GM12878 (cell line): ENCODE results near the gene OR2W3. TPM values are rescaled to one million over a fixed set of nuclear protein-coding genes. Genes with fewer than 3 reads are reported as not detected.

Experiments used
- ATAC-seq: fragments of 200-7000 bp; cut with Tn5 transposase; 3 replicates; pipeline ENCODE4 v1.9.1; 2020; ENCODE audit warnings: mild to moderate bottlenecking, moderate library complexity
- BruUV-seq: library from RNA; stranded (reverse); fragments of 400-500 nt; replicated peaks from 2 replicates; lab custom pipeline; 2021; lab: Mats Ljungman, UMichigan
- CTCF ChIA-PET: fragments of 300-600 bp; sonication (Branson Sonifier 250); formaldehyde crosslinking; extraction: SDS; loops from one replicate; lab custom pipeline; 2021; ENCODE audit warnings: inconsistent platforms; lab: Yijun Ruan, JAX
- POLR2A ChIA-PET: fragments of 350-600 bp; formaldehyde crosslinking; extraction: SDS; loops from one replicate; lab custom pipeline; 2021; ENCODE audit warnings: inconsistent platforms; lab: Charles Lee
- RAD21 ChIA-PET: fragments of 300-600 bp; sonication (Branson Sonifier 250); formaldehyde crosslinking; loops from one replicate; lab custom pipeline; 2023; ENCODE audit warnings: antibody characterized with exemption; ENCODE audit not compliant: unreplicated experiment; lab: Charles Lee
- SMC1A ChIA-PET: fragments of 300-600 bp; sonication (Branson Sonifier 250); formaldehyde crosslinking; loops from one replicate; lab custom pipeline; 2023; ENCODE audit not compliant: unreplicated experiment, uncharacterized antibody; lab: Charles Lee
- DNase-seq: peaks from one replicate; pipeline ENCODE4 v3.0.0-alpha.2; 2011; ENCODE audit warnings: low read depth, low spot score
- FAIRE-seq: peaks from 3 replicates; lab custom pipeline; 2011; peaks lifted over from hg19 to GRCh38; lab: Jason Lieb, UNC
- H2AFZ ChIP-seq: 2 replicates; pipeline ENCODE4 v1.6.0; 2011; ENCODE audit warnings: low read depth, low read length, control low read depth; ENCODE audit not compliant: control insufficient read depth
- H3K27ac ChIP-seq: 2 replicates; pipeline ENCODE4 v1.5.1; 2011; ENCODE audit warnings: control low read depth; ENCODE audit not compliant: control insufficient read depth, insufficient read depth
- H3K27me3 ChIP-seq, 2 experiments: replicated peaks in 1 of 2; 2 replicates each; pipeline versions ENCODE4 v1.6.0 to v1.6.1; 2011; ENCODE audit warnings: low read length in 1 of 2; ENCODE audit not compliant: control insufficient read depth in 2 of 2, insufficient read depth in 2 of 2
- H3K36me3 ChIP-seq, 2 experiments: 2 replicates each; pipeline ENCODE4 v1.5.1; 2011; ENCODE audit warnings: low read length in 1 of 2; ENCODE audit not compliant: control insufficient read depth in 2 of 2, insufficient read depth in 2 of 2
- H3K4me1 ChIP-seq: 2 replicates; pipeline ENCODE4 v1.6.1; 2011; ENCODE audit warnings: mild to moderate bottlenecking, low read length, moderate library complexity, mixed read lengths; ENCODE audit not compliant: control insufficient read depth, insufficient read depth
- H3K4me2 ChIP-seq: 2 replicates; pipeline ENCODE4 v1.6.0; 2011; ENCODE audit warnings: control low read depth; ENCODE audit not compliant: control insufficient read depth, insufficient read depth
- H3K4me3 ChIP-seq: fragments of 200-600 bp; sonication (generic); 2 replicates; pipeline ENCODE4 v1.5.1; 2016
- H3K79me2 ChIP-seq: 2 replicates; pipeline ENCODE4 v1.6.0; 2011; ENCODE audit warnings: low read length; ENCODE audit not compliant: control insufficient read depth, insufficient read depth
- H3K9ac ChIP-seq: 2 replicates; pipeline ENCODE4 v1.8.0; 2011; ENCODE audit warnings: low read length, control low read depth, mixed read lengths; ENCODE audit not compliant: control insufficient read depth, insufficient read depth
- H3K9me3 ChIP-seq: replicated peaks from 3 replicates; pipeline ENCODE4 v1.5.1; 2011; ENCODE audit warnings: mild to moderate bottlenecking, low read length; ENCODE audit not compliant: control insufficient read depth, insufficient read depth
- H4K20me1 ChIP-seq: 2 replicates; pipeline ENCODE4 v1.6.0; 2011; ENCODE audit not compliant: control insufficient read depth, insufficient read depth
- ATF2 ChIP-seq: IDR thresholded peaks from 2 replicates; pipeline ENCODE4 v1.6.1; 2012; ENCODE audit warnings: low read length, inconsistent platforms
- BACH1 ChIP-seq: fragments of 450-650 bp; IDR thresholded peaks from 2 replicates; pipeline ENCODE4 v1.6.1; 2017; ENCODE audit warnings: mild to moderate bottlenecking, borderline replicate concordance
- ELK1 ChIP-seq: IDR thresholded peaks from 2 replicates; pipeline ENCODE4 v1.6.1; 2012; ENCODE audit warnings: low read depth, low read length, improper control_type of control experiment
- KDM1A ChIP-seq: fragments of 200-600 bp; sonication (generic); IDR thresholded peaks from 2 replicates; pipeline ENCODE4 v1.6.1; 2016; ENCODE audit warnings: borderline replicate concordance
- MEF2A ChIP-seq: IDR thresholded peaks from 2 replicates; pipeline ENCODE4 v1.6.1; 2011; ENCODE audit warnings: low read depth, mild to moderate bottlenecking, low read length, moderate library complexity; ENCODE audit not compliant: insufficient read depth
- MEF2B ChIP-seq: fragments of 450-650 bp; IDR thresholded peaks from 2 replicates; pipeline ENCODE4 v1.6.1; 2018; ENCODE audit warnings: mild to moderate bottlenecking, moderate library complexity; ENCODE audit not compliant: partially characterized antibody, poor library complexity, severe bottlenecking
- PBX3 ChIP-seq: IDR thresholded peaks from 2 replicates; pipeline ENCODE4 v1.6.1; 2011; ENCODE audit warnings: mild to moderate bottlenecking, low read depth, low read length, moderate library complexity; ENCODE audit not compliant: insufficient replicate concordance
- RELA ChIP-seq: fragments of 450-650 bp; IDR thresholded peaks from 2 replicates; pipeline ENCODE4 v1.8.0; 2014; ENCODE audit warnings: borderline replicate concordance; ENCODE audit not compliant: partially characterized antibody
- SREBF1 ChIP-seq: IDR thresholded peaks from 2 replicates; pipeline ENCODE4 v1.6.1; 2012; ENCODE audit warnings: mild to moderate bottlenecking, low read length
- SREBF2 ChIP-seq: IDR thresholded peaks from 2 replicates; pipeline ENCODE4 v1.6.1; 2012; ENCODE audit warnings: mild to moderate bottlenecking, low read length
- TARDBP ChIP-seq: IDR thresholded peaks from 2 replicates; pipeline ENCODE4 v1.6.1; 2016; ENCODE audit warnings: borderline replicate concordance
- TCF7 ChIP-seq: IDR thresholded peaks from 2 replicates; pipeline ENCODE4 v1.6.1; 2014; ENCODE audit warnings: antibody characterized with exemption, borderline replicate concordance
- ZBTB33 ChIP-seq: fragments of 450-650 bp; IDR thresholded peaks from 2 replicates; pipeline ENCODE4 v1.6.1; 2017; ENCODE audit warnings: mild to moderate bottlenecking
- WGBS: methylation state at CpG from one replicate; pipeline ENCODE4 v1.1.6; 2016; ENCODE audit warnings: low lambda C conversion rate; ENCODE audit not compliant: insufficient replicate concordance, insufficient coverage; ENCODE audit errors: missing lambda C conversion rate; 5-methylcytosine and 5-hydroxymethylcytosine counted together
- in situ Hi-C: fragments of 300-500 bp; cut with MboI; formaldehyde crosslinking; loops from 9 replicates; pipeline ENCODE4 v1.14.3; 2018; ENCODE audit warnings: mixed read lengths
- intact Hi-C: fragments of 100-400 bp; cut with micrococcal nuclease; formaldehyde crosslinking; loops from one replicate; pipeline ENCODE4 v1.14.2; 2022; ENCODE audit not compliant: unreplicated experiment
- polyA plus RNA-seq, 11 experiments: library from polyadenylated mRNA; depleted of rRNA in 4 of 11; unstranded in 6 of 11; stranded (reverse) in 5 of 11; fragments of >200 nt; fragmentation: Nextera tagmentation in 4 of 11; fragmentation: Illumina TruSeq in 1 of 11; extraction: Ambion mirVana in 4 of 11; extraction: Trizol in 1 of 11; gene quantifications; 1 replicate in 1 of 11; 2 replicates in 10 of 11; pipeline versions ENCODE4 v1.2.1 to v1.2.3, GENCODE V29; 2011 to 2016; ENCODE audit warnings: inconsistent platforms in 2 of 11, missing spikeins in 2 of 11, low read depth in 1 of 11
- total RNA-seq, 4 experiments: library from RNA; depleted of rRNA in 3 of 4; stranded (reverse); fragments of >200 nt in 3 of 4; fragmentation: Illumina TruSeq in 1 of 4; extraction: Trizol in 1 of 4; gene quantifications; 2 replicates each; pipeline versions ENCODE4 v1.2.1 to v1.2.3, GENCODE V29; 2013 to 2021
- TF ChIP-seq, protein P1 (sequence below): fragments of 450-650 bp; formaldehyde crosslinking; IDR thresholded peaks from 2 replicates; pipeline ENCODE4 v1.4.0; 2020; ENCODE audit warnings: mild to moderate bottlenecking, moderate library complexity

The OR2W3 gene
- total and polyA plus RNA-seq, 10 of the 15 experiments (the other 5 are each of a cell fraction or from before 2014, with no cell fraction given): not detected

DNA sequence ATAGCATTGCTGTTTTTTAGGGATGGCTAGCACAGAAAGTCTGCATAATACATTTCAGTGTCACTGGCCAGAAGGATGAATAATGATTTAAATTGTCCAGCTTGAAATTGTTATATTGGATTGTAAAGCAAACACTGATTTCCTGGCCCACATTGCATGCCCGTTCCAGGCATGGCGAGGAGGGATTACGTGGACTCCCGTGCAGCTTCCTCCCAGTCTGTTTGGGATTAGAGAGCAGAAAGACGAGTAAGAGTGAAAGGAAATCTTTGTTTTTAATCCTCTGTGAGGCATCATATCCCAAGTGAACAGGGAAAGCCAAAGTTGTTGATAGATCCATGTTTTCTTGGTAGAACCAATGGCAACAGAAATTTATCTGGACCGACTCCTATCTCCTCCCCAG, 30.0 kb upstream of the OR2W3 start (continued):
- TF ChIP-seq, protein P1, sequence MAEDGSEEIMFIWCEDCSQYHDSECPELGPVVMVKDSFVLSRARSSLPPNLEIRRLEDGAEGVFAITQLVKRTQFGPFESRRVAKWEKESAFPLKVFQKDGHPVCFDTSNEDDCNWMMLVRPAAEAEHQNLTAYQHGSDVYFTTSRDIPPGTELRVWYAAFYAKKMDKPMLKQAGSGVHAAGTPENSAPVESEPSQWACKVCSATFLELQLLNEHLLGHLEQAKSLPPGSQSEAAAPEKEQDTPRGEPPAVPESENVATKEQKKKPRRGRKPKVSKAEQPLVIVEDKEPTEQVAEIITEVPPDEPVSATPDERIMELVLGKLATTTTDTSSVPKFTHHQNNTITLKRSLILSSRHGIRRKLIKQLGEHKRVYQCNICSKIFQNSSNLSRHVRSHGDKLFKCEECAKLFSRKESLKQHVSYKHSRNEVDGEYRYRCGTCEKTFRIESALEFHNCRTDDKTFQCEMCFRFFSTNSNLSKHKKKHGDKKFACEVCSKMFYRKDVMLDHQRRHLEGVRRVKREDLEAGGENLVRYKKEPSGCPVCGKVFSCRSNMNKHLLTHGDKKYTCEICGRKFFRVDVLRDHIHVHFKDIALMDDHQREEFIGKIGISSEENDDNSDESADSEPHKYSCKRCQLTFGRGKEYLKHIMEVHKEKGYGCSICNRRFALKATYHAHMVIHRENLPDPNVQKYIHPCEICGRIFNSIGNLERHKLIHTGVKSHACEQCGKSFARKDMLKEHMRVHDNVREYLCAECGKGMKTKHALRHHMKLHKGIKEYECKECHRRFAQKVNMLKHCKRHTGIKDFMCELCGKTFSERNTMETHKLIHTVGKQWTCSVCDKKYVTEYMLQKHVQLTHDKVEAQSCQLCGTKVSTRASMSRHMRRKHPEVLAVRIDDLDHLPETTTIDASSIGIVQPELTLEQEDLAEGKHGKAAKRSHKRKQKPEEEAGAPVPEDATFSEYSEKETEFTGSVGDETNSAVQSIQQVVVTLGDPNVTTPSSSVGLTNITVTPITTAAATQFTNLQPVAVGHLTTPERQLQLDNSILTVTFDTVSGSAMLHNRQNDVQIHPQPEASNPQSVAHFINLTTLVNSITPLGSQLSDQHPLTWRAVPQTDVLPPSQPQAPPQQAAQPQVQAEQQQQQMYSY (CRISPR knock-in tag): no peak
- no peak for TF ChIP-seq RELA
- no peak for TF ChIP-seq TARDBP
- no peak for TF ChIP-seq BACH1
- TF ChIP-seq TCF7: no peak

DNA sequence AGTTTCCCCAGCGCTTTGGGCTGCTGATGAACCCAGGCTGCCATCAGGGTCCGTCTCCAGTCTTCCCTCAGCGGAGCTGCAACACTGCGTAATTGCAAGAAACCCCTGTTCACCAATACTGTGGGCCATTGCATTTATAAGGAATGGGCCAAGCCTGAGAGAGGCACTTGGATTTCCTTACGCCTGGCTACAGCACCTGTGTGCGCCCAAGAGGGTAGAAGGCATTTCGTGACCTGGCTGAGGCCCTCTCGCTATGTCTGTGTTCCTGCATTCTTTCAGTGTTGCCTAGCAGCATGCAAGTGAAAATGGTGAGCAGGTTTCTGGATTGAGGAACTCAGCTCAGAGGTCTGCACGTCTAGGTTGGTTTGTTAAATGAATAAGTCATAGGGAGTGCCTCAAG, 12.0 kb upstream of the OR2W3 start:
- no peak for FAIRE-seq
- no peak for DNase-seq
- in situ Hi-C loops (no loop called here), intact Hi-C loops (no loop called here)
- BruUV-seq: no TSS peak
- Histone ChIP-seq H3K27me3 (no peaks in the 10 kb centered on the region; a peak in 1 of 4 replicates), H3K79me2 (no peaks in the 10 kb centered on the region), H3K4me2 (no peak overlapping the region), H3K9ac (no peak overlapping the region), H3K4me3 (no peak overlapping the region), H3K27ac (no peak overlapping the region), H3K36me3 (no peaks in the 10 kb centered on the region), H3K4me1 (no peaks in the 10 kb centered on the region), H2AFZ (no peak overlapping the region), H4K20me1 (no peaks in the 10 kb centered on the region), H3K9me3 (no peaks in the 10 kb centered on the region)
- SMC1A ChIA-PET: no interaction called here
- POLR2A ChIA-PET: no interaction called here
- no peak for ATAC-seq
- CTCF ChIA-PET: interaction anchor here (1.6 kb wide), 1 partner anchor 12 kb away, joined by 3 read pairs; the partner anchor contains the start of gene OR2W3
- whole genome bisulfite sequencing: 42% methylated on average over 9 of the region's 9 CpGs
- TF ChIP-seq ZBTB33: no peak
- TF ChIP-seq ELK1: no peak
- no peak for TF ChIP-seq MEF2A
- no peak for TF ChIP-seq ATF2
- TF ChIP-seq RELA: no peak
- no peak for TF ChIP-seq SREBF1
- TF ChIP-seq PBX3: no peak
- no peak for TF ChIP-seq MEF2B
- no peak for TF ChIP-seq KDM1A
- no peak for TF ChIP-seq SREBF2
- RAD21 ChIA-PET: no interaction called here
